SK-N-DZ (cell line): Measurements from ENCODE around the gene EPN2.

Experiments used
- DNase-seq: peaks from one replicate; pipeline ENCODE4 v3.0.0-alpha.2; 2015; ENCODE audit warnings: low spot score

EPN2 gene

GRCh38 chr17:19311016-19311415, 73.8 kb downstream of the EPN2 start:
- no peak for DNase-seq

- no peak for DNase-seq
These were observed 74.5 kb downstream of the EPN2 start for GRCh38 chr17:19311421-19312215.

GRCh38 chr17:19312406-19312805, 75.2 kb downstream of the EPN2 start:
- DNase-seq = no peak

GRCh38 chr17:19313066-19313745, 76.0 kb downstream of the EPN2 start:
- no peak for DNase-seq

- no peak for DNase-seq
These were observed 76.8 kb downstream of the EPN2 start for GRCh38 chr17:19313746-19314651.

GRCh38 chr17:19315104-19315503, 77.9 kb downstream of the EPN2 start:
- DNase-seq = no peak

DNA sequence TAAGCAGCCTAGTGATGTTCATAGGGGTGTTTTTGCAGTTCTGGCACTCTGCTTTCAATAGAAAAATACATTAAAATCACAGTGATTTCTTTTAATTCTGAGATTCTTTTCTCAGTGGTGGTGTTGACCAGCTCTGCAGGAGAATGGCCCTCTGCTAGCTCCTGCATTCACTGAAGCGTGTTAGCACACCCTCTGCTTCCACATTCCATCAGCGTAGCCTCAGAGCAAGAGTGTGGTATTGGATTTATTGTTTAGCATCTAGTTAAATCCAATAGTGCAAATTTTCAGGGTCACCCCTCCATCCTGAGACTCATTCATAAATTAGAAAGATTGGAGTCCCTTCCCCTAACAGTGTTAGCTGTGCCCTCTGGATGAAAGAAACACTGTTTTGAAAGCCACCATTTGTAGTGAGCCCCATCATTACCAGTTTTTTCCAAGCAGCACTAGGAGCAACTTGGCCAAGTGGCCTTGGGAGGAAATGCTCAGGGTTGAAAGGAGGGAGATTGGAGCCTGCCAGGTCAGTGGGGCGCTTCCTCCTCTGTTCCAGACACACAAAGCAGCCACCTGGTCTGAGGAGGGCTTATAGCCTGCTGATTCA, 79.7 kb downstream of the EPN2 start:
- no peak for DNase-seq

- DNase-seq = peak; percentile 75
These were observed 80.4 kb downstream of the EPN2 start for GRCh38 chr17:19317359-19318095.

GRCh38 chr17:19318611-19319010, 81.4 kb downstream of the EPN2 start:
- no peak for DNase-seq

DNA sequence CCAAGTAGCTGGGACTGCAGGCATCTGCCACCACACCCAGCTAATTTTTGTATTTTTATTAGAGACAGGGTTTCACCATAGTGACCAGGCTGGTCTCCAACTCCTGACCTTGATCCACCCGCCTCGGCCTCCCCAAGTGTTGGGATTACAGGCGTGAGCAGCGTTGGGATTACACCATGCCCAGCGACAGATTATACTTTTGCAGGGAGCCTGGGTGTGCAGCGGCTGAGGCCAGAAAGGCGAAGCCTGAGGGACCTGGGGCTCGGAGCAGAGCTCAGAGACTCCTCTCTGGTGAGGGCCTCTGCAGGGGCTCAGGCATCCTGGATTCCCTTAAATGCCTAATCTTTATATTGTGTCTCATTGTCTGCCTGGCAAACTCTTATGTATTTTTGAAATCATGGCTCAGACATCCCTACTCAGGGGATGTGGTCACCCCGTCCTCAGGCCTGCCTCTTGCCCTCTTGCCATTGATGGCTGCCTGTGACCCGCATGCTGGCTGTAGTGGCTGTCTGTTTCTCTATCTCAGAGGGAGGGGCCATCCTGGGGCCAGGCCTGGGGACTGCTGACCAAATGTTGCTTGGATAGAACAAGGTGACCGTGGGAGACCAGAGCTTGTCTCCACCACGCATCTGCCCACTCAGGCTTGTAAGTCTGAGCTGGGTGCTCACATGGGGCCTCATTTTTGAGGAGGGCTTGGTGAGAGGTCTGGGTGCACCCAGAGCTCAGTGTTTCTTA, 82.8 kb downstream of the EPN2 start:
- no peak for DNase-seq

DNA sequence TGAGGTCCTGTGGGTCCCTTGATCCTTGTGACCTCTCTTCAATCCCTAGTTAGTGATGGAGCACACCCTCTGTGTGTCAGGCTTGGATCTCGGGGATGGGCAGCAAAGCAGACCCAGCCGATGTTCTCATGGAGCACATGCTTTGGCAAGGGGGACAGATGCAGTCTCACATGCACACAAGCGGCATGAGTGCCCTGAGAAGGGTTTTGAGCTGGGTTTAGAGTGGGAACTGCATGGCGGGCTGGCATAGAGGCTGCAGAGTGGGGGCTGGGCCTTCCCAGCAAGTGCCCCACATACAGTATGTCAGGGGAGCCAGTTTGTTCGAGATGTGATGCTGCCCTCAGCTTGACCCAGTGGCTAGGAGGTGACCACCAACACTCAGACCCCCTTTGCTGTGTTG, 83.7 kb downstream of the EPN2 start:
- DNase-seq = no peak

GRCh38 chr17:19321481-19322128, 84.4 kb downstream of the EPN2 start:
- DNase-seq = no peak

DNA sequence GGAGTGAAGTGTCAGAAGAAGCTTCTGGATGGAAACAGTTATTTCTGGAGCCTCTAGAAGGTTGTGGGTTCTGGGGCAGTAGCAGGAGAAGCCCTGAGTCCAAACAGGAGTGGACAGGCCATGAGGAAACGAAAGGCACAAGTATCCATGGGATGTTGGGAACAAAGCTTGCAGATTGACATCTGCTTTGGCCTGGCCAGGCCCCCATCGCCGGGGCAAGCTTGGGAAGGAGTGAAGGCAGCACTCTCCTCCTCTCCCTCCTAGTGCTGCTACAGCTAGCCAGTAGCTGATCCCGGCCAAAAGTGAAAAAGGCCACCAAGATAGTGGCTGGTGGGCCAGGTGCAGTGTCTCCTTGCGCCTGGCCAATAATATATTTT, 85.0 kb downstream of the EPN2 start:
- DNase-seq = no peak

- no peak for DNase-seq
These were observed 85.7 kb downstream of the EPN2 start for GRCh38 chr17:19322861-19323260.

DNA sequence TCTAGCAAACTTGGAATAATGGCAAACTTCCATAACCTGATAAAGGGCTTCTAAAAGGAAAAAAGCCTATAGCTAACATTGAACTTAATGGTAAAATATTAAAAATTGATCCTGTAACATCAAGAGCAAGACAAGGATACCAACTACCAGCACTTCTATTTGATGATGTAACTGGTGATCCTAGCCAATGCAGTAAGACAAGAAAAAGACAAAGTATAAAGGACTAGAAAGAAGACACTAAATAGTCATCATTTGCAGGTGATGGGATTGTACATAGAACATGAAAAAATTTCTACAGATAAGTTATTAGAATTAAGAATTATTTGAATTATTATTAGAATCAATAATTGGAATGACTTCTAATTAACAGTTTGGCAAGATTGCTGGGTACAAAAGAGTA, 88.4 kb downstream of the EPN2 start:
- no peak for DNase-seq

- DNase-seq = no peak
These were observed 90.0 kb downstream of the EPN2 start for GRCh38 chr17:19327031-19327783.

- no peak for DNase-seq
These were observed 91.4 kb downstream of the EPN2 start for GRCh38 chr17:19328441-19329061.

- DNase-seq = no peak
These were observed 92.0 kb downstream of the EPN2 start for GRCh38 chr17:19329136-19329535.

GRCh38 chr17:19329839-19330238, 92.7 kb downstream of the EPN2 start:
- no peak for DNase-seq
